ENCODE measurements around the gene AZIN2.

Gene AZIN2

GRCh38 chr1:33165209-33165608, 84.3 kb downstream of the AZIN2 start:
- Histone ChIP-seq H3K4me1 (ENCODE audit: control insufficient read depth, insufficient read depth, low read length) (peaks cover 9% of the 10 kb centered on the region), H3K9me3 (ENCODE audit: control insufficient read depth in 2 of 2, low read length in 2 of 2) (peaks cover 0 to 3% of the 10 kb centered on the region in 2 donors), H3K36me3 (ENCODE audit: control insufficient read depth in 2 of 2, insufficient read depth in 2 of 2, low read length in 2 of 2) (peaks cover 0 to 10% of the 10 kb centered on the region in 2 donors), H3K27me3 (ENCODE audit: control insufficient read depth in 1 of 2, insufficient read depth in 2 of 2, low read length in 2 of 2) (no peaks in the 10 kb centered on the region), H3K9ac (ENCODE audit: low read length in 2 of 2) (no peak overlapping the region), H3K4me3 (ENCODE audit: low read length in 2 of 2) (no peak overlapping the region), H3K27ac (ENCODE audit: low read length) (no peak overlapping the region)

DNA sequence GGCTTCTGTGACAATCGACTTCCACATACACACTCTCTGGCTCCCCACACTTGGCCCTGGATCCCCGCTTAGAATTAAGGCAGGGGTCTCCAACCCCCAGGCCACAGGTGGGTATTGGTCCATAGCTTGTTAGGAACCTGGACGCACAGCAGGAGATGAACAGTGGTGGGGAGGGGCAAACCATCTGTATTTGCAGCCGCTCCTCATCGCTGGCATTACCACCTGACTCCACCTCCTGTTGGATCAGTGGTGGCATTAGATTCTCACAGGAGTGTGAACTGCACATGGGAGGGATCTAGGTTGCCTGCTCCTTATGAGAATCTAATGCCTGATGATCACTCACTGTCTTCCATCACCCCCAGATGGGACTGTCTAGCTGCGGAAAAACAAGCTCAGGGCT, 84.9 kb downstream of the AZIN2 start:
- Histone ChIP-seq H3K4me1 (ENCODE audit: control insufficient read depth, insufficient read depth, low read length) (peaks cover 10% of the 10 kb centered on the region), H3K9ac (ENCODE audit: low read length in 2 of 2) (no peak overlapping the region)

GRCh38 chr1:33167650-33168447, 86.9 kb downstream of the AZIN2 start:
- Histone ChIP-seq H3K36me3 (ENCODE audit: control insufficient read depth in 2 of 2, insufficient read depth in 2 of 2, low read length in 2 of 2) (peaks cover 0 to 10% of the 10 kb centered on the region in 2 donors), H3K9ac (ENCODE audit: low read length in 2 of 2) (no peak overlapping the region), H3K9me3 (ENCODE audit: control insufficient read depth in 2 of 2, low read length in 2 of 2) (peaks cover 0 to 3% of the 10 kb centered on the region in 2 donors), H3K27ac (ENCODE audit: low read length) (no peak overlapping the region), H3K4me3 (ENCODE audit: low read length in 2 of 2) (no peak overlapping the region), H3K27me3 (ENCODE audit: control insufficient read depth in 1 of 2, insufficient read depth in 2 of 2, low read length in 2 of 2) (no peaks in the 10 kb centered on the region), H3K4me1 (ENCODE audit: control insufficient read depth, insufficient read depth, low read length) (peaks cover 4% of the 10 kb centered on the region)

More for the DNA sequence above, 84.9 kb downstream of the AZIN2 start:
- no peak overlapping the region for H3K27ac ChIP-seq (ENCODE audit: low read length)
- no peaks in the 10 kb centered on the region for H3K27me3 ChIP-seq (ENCODE audit: control insufficient read depth in 1 of 2, insufficient read depth in 2 of 2, low read length in 2 of 2)
- peaks cover 0 to 10% of the 10 kb centered on the region in 2 donors for H3K36me3 ChIP-seq (ENCODE audit: control insufficient read depth in 2 of 2, insufficient read depth in 2 of 2, low read length in 2 of 2)
- no peak overlapping the region for H3K4me3 ChIP-seq (ENCODE audit: low read length in 2 of 2)
- H3K9me3 ChIP-seq (ENCODE audit: control insufficient read depth in 2 of 2, low read length in 2 of 2): peaks cover 0 to 3% of the 10 kb centered on the region in 2 donors

- Histone ChIP-seq H3K9me3 (ENCODE audit: control insufficient read depth in 2 of 2, low read length in 2 of 2) (peaks cover 0 to 3% of the 10 kb centered on the region in 2 donors), H3K36me3 (ENCODE audit: control insufficient read depth in 2 of 2, insufficient read depth in 2 of 2, low read length in 2 of 2) (peaks cover 0 to 10% of the 10 kb centered on the region in 2 donors), H3K4me1 (ENCODE audit: control insufficient read depth, insufficient read depth, low read length) (peaks cover 4% of the 10 kb centered on the region), H3K27me3 (ENCODE audit: control insufficient read depth in 1 of 2, insufficient read depth in 2 of 2, low read length in 2 of 2) (no peaks in the 10 kb centered on the region), H3K9ac (ENCODE audit: low read length in 2 of 2) (no peak overlapping the region), H3K4me3 (ENCODE audit: low read length in 2 of 2) (no peak overlapping the region), H3K27ac (ENCODE audit: low read length) (no peak overlapping the region)
Measured at GRCh38 chr1:33168556-33169289, 87.8 kb downstream of the AZIN2 start.

DNA sequence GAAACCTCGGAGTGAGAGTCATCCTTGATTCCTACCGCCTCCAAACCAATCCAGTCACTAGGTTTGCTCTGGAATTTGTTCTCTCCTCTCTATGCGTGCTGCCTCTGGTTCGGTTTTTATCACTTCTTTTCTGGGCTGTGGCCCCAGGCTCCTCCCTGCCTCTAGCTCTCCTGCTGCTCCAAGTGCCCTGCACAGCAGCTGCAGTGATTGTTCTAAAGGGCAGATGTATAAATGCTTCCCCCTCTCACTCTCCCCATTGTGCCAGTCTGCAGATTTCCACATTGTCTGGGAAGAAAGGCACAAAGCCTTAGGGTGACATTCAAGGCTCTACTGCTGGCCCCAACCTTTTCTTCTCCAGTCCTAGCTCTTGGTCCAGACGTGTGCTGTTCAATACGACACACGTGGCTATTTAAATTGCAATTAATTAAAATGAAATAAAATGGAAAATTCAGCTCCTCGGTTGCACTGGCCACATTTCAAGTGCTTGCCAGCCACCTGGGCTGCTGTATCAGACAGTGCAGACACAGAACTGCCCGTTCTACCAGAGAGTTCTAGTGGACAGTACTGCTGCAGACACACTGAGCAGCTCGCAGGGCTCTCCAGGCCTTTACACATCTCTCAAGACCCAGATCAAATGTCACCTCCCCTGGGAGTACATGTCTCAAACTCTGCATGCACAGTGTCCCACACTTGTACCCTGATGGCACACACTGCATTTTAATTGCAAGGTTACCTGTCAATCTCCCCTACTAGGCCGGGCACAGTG, 88.5 kb downstream of the AZIN2 start:
- Histone ChIP-seq H3K9me3 (ENCODE audit: control insufficient read depth in 2 of 2, low read length in 2 of 2) (peaks cover 0 to 3% of the 10 kb centered on the region in 2 donors), H3K9ac (ENCODE audit: low read length in 2 of 2) (no peak overlapping the region), H3K36me3 (ENCODE audit: control insufficient read depth in 2 of 2, insufficient read depth in 2 of 2, low read length in 2 of 2) (peaks cover 0 to 8% of the 10 kb centered on the region in 2 donors), H3K27me3 (ENCODE audit: control insufficient read depth in 1 of 2, insufficient read depth in 2 of 2, low read length in 2 of 2) (no peaks in the 10 kb centered on the region), H3K4me1 (ENCODE audit: control insufficient read depth, insufficient read depth, low read length) (peaks cover 4% of the 10 kb centered on the region), H3K27ac (ENCODE audit: low read length) (no peak overlapping the region), H3K4me3 (ENCODE audit: low read length in 2 of 2) (no peak overlapping the region)
